ENCODE measurements around the gene KIAA1217.
"Not testable (repeated sequence)": the region's sequence is repeated elsewhere in the genome, so short reads cannot be mapped to it uniquely, and the experiment has no call there.

Gene KIAA1217

GRCh38 chr10:24303522-24304310, 94.8 kb downstream of the KIAA1217 start:
- no peak for DNase-seq

DNA sequence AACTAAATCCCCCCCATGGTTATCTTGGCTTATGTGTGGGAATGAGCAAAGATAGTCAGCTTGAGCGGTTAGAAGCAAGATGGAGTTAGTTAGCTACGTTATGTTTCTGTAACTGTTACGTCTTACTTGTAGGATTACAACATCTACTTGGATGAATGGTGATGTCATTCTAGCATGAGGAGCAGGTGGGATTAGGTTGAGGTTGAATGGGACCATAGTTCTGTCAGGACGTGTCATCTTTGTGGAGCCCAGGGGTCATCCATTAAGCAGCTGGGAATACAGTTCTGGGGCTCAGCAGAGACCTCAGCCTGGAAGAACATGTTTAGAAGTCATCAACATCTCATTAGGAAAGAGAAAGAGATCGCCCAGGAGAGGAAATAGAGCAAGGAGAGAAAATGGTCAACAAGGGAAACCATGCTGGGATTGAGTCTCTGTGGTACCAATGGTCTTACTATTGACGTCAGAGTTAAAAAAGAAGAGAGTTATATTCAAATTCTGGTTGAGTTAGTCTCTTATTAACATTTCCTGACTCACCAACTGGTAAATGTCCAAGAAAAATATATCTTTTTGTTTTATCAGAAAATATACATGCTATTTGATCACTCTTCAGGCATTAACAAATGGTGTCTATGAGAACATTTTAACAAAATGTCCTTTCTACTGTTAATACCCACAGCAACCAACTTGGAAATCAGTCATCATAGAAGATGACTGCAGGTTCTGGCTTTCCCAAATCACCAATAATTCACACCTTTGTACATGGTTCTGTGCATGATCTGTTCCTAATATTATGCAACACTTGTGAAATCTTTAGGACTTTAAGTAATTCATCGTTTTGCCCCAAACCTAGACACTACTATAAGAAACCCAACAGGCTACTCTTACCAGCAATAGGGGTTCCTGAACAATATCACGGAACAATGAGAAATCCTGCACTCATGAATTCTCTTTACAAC, 96.9 kb downstream of the KIAA1217 start:
- DNase-seq, result no peak

- no peak for DNase-seq
These were observed 97.6 kb downstream of the KIAA1217 start for GRCh38 chr10:24306507-24306875.

GRCh38 chr10:24307116-24307515, 98.2 kb downstream of the KIAA1217 start:
- no peak for DNase-seq

DNA sequence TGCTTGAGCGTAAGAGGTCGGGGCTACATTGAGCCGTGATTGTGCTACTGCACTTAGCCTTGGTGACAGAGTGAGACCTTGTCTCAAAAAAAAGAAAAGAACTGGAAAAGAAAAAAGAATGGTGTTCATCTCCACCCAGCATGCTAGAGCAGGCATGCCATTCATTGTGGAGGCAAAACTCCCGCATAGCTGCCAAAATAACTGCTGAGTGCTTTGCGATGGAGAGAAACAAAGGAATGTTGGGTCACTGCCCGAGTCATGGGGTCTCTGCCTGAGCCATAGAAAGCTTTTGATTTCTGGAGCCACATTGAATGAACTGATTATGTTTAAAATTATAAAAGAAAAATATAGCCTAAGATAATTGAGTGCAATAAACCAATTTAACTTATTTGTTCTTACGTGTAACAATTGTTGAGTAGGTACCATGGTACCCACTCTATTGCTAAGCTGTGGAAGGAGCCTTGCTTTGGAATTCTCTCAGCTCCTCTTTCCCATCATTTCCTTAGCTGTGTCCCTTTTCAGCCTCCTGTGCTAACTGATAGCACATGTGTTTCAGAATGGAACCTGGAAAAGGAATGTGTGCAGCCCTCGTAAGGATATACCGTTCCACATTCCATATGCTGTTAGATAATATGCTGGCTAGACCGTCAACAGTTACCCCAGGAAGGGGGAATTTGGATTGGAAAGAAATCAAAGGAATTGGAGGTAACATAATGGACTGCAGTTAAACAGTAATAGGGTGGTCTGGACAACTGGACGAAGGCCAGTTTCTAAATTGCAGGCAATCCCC, 99.0 kb downstream of the KIAA1217 start:
- DNase-seq, result no peak

- DNase-seq, result no peak
These were observed 101.2 kb downstream of the KIAA1217 start for GRCh38 chr10:24310104-24310503.

- DNase-seq, result no peak
These were observed 103.0 kb downstream of the KIAA1217 start for GRCh38 chr10:24311888-24312287.

DNA sequence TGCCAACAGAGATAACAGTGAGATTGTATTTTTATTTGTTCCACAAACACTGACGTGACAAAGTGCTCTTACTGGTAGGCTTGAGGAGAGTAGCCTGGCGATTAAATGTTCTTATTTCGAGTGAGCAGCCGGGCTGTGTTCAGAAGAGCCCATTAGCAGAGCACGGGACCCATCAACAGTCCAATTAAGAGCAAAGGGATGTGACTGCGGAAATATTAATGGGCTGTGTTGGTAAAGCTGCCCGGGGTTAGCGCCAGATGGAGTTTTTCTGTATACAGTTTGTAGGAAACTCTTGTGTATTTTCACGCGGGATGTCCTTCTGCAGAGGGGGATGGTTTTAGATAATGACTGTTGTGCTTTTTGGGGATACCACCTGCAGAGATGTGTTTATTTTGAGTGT, 104.3 kb downstream of the KIAA1217 start:
- DNase-seq, result no peak

GRCh38 chr10:24315211-24315610, 106.3 kb downstream of the KIAA1217 start:
- DNase-seq, result no peak

GRCh38 chr10:24318517-24318916, 109.6 kb downstream of the KIAA1217 start:
- no peak for DNase-seq

- DNase-seq, result no peak
These were observed 111.4 kb downstream of the KIAA1217 start for GRCh38 chr10:24320373-24320772.

DNA sequence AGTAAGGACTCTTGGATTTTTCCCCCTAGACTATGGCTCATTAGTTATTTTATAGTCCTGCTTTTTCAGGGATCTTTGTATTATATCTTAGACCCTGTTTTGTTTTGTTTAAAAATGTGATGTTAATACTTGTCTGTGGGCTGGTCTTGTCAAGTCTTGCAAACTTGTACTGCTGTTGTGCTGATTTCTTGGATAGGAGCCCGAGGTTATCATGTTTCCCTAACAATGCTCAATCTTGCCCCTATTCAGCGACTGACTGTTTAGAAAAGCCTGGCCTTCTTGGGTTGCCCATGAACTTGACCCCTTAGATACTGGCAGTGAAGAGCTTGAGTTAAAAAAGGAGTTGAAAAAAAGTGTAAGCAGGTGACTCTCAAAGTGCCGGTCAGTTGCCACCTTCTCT, 115.7 kb downstream of the KIAA1217 start:
- DNase-seq, result no peak

- DNase-seq, result no peak
These were observed 122.5 kb downstream of the KIAA1217 start for GRCh38 chr10:24331457-24331856.

DNA sequence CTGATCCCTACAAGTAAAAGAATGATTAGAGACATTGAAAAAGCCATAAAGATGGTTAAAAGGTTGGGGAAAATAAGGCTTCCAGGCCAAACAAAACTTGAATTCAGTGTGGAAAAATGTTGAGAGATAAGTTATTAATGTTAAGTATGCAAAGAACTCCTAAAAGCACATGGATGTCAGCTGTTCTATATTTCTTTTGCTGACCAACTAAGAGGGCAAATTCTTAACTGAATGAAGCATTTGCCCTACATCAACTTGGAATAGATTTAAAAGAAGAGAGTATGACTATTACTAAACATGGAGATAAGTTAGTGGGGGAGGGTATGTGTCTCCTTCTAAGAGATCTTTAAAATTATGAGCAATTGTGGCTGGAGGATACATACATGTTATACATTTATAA, 124.8 kb downstream of the KIAA1217 start:
- DNase-seq, result no peak

GRCh38 chr10:24334279-24334939, 125.5 kb downstream of the KIAA1217 start:
- no peak for DNase-seq

DNA sequence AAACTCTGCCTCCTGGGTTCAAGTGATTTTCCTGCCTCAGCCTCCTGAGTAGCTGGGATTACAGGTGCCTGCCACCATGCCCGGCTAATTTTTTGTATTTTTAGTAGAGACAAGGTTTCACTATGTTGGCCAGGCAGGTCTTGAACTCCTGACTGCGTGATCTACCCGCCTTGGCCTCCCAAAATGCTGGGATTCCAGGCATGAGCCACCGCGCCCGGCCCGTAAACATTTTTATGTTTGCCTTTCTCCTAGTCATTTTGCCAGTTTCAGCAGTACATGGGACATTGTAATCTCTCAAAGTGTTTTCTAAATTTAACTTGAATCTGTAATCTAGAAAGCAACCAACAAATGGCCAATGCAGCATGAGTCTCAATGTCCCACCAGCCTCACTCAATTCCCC, 128.8 kb downstream of the KIAA1217 start:
- DNase-seq, result not testable (repeated sequence)

DNA sequence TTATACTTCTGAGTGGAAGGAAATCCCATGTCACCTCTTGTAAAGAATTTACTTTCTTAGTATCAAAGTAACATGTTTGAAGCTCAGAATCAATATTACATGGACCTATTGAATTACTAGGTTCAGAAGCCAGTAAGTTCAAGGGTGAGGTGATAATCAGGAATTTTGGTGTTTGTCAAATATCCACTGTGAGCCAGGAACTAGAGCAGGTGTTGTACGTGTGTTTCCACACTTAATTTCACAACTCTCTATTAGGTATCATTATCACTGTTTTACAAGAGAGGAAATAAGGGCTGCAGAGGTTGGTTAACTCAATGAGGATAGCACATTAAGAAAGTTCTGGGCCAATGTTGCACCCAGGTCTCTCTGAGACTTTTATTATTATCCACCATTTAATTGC, 130.4 kb downstream of the KIAA1217 start:
- DNase-seq, result no peak

DNA sequence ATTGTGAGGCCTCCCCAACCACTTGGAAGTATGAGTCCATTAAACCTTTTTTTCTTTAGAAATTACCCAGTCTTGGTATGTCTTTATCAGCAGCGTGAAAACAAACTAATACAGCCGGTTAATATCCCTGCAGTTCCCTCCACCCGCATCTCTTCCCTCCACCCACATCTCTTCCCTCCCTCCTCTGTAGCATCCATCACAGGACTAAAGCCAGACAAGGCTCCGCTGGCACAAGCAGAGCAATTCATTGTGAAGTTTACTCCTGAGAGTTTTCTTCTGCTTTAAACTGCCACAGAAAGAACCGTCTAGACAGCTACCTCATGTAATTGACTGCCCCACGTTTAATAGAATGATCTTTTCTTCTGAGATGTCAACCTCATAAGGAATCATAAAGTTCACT, 131.5 kb downstream of the KIAA1217 start:
- no peak for DNase-seq

GRCh38 chr10:24340883-24341282, 131.9 kb downstream of the KIAA1217 start:
- DNase-seq, result no peak

DNA sequence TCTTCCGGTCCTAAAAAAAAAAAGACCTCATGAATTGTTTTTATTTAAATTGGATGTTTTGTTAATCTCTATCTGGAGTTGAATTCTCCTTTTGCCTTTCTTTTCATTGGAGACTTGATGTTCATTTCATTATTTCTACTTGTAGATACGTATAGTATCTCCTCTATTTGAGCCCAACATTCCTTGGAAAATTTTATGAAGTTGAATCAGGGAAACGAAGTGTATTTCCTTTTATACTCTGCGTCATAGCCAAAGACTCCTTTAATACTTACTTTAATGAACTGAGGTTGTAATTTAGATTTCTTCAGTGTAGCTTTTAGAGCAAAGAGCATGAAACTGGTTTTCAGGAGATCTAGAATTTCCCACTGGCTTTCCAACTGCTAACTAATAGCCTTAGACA, 132.4 kb downstream of the KIAA1217 start:
- no peak for DNase-seq

GRCh38 chr10:24341897-24342296, 133.0 kb downstream of the KIAA1217 start:
- no peak for DNase-seq

DNA sequence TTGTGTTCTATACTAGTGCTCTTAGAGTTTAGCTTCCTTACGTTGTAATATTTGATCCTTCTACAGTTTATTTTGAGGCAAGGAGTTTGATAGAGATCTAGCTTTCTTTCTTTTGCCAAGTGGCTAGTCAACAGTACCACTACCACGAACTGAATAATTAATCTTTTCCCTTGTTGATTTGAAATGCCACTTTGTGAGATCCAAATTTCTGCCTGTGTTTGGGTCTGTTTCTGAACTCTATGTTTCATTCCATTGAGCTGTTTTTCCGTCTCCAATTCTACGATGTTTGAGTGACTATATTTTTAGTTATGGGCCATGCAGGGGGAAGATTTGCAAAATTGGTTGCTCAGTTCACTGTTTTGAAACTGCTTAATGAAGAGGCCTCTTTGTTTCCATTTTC, 134.7 kb downstream of the KIAA1217 start:
- DNase-seq, result no peak

DNA sequence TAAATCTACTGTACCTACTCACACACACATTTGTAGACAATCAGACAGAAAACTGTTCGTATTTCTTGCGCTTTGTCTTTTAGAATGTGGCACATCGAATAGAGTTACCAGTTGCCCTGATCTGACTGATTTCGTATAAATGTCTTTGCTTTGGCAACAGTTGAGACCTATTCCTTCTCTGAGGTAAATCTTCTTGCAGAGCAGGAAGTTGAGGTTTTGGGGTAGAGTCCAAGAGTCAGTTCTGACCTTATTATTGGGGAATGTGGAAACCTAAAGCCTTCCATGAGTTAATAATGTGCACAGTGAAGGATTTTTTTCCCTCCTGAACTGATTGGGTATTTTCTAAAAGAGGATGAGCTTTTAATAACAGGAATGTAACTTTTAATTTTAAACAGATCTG, 135.3 kb downstream of the KIAA1217 start:
- DNase-seq, result no peak
